Tibial artery (tissue), 4 donors: ENCODE data around the gene RASD1.

Experiments
- DNase-seq, 2 donors: peaks; one replicate each; pipeline ENCODE4 v3.0.0-alpha.2; 2019
- H3K27ac ChIP-seq, 2 donors: fragments of 200-600 bp; sonication (generic) in 1 of 2; 1 replicate in 1 of 2; 2 replicates in 1 of 2; pipeline ENCODE4 v1.5.1; 2018 to 2019; ENCODE audit warnings: mild to moderate bottlenecking in 1 of 2
- H3K27me3 ChIP-seq, 2 donors: fragments of 200-600 bp; sonication (generic) in 1 of 2; one replicate each; pipeline versions ENCODE4 v1.5.1 to v1.6.0; 2016 to 2019
- H3K36me3 ChIP-seq, 3 donors: fragments of 200-600 bp; sonication (generic) in 2 of 3; one replicate each; pipeline ENCODE4 v1.5.1; 2016 to 2019; ENCODE audit warnings: mild to moderate bottlenecking in 2 of 3
- H3K4me1 ChIP-seq, 4 donors: fragments of 200-600 bp; sonication (generic) in 2 of 4; 1 replicate in 3 of 4; 2 replicates in 1 of 4; pipeline ENCODE4 v1.5.1; 2016 to 2019
- H3K4me3 ChIP-seq, 2 donors: fragments of 200-600 bp; sonication (generic) in 1 of 2; 1 replicate in 1 of 2; 2 replicates in 1 of 2; pipeline ENCODE4 v1.5.1; 2018 to 2019; ENCODE audit warnings: mild to moderate bottlenecking in 2 of 2
- H3K9me3 ChIP-seq, 3 donors: fragments of 200-600 bp; sonication (generic) in 1 of 3; one replicate each; pipeline ENCODE4 v1.5.1; 2016 to 2019
- intact Hi-C: fragments of 100-400 bp; cut with DNase I; formaldehyde crosslinking; loops from one replicate; pipeline ENCODE4 v1.15.0; 2023; ENCODE audit warnings: low total_unique reads
- TF ChIP-seq, protein P1 (sequence below), 2 experiments: fragments of 200-600 bp in 1 of 2; fragments of 450-650 bp in 1 of 2; IDR thresholded peaks; one replicate each; pipeline ENCODE4 v1.5.1; 2017 to 2019; ENCODE audit warnings: antibody characterized with exemption in 2 of 2, mild to moderate bottlenecking in 1 of 2, moderate library complexity in 1 of 2

RASD1 gene

DNA sequence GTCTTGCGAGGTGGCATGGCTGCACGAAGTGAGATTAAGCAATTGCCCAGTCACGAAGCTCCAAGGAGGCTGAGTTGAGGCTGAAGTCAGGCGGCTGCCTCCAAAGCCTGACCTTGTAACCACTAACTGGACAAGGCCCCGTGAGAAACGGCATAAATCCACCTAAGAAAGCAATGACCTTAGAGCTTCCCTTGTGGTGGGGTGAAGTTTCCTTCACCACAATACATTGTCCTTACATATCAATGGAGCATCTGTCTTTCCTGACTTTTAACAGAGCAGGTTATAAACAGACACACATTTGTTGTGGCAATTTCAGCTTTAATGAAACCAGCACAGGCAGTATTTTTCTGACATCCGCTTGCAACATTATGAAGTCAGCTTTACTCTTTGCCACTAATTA lies 21.9 kb downstream of the RASD1 start:
- H3K4me1 ChIP-seq: peaks cover 0 to 25% (median 20%) of the 10 kb centered on the region in 4 donors
- no peak overlapping the region for H3K27ac ChIP-seq
- intact Hi-C loops: no loop called here
- peaks cover 0 to 21% of the 10 kb centered on the region in 2 donors for H3K27me3 ChIP-seq
- H3K9me3 ChIP-seq: no peaks in the 10 kb centered on the region
- peaks cover 0 to under 1% (median 0%) of the 10 kb centered on the region in 3 donors for H3K36me3 ChIP-seq
- no peak for DNase-seq
- TF ChIP-seq, protein P1, sequence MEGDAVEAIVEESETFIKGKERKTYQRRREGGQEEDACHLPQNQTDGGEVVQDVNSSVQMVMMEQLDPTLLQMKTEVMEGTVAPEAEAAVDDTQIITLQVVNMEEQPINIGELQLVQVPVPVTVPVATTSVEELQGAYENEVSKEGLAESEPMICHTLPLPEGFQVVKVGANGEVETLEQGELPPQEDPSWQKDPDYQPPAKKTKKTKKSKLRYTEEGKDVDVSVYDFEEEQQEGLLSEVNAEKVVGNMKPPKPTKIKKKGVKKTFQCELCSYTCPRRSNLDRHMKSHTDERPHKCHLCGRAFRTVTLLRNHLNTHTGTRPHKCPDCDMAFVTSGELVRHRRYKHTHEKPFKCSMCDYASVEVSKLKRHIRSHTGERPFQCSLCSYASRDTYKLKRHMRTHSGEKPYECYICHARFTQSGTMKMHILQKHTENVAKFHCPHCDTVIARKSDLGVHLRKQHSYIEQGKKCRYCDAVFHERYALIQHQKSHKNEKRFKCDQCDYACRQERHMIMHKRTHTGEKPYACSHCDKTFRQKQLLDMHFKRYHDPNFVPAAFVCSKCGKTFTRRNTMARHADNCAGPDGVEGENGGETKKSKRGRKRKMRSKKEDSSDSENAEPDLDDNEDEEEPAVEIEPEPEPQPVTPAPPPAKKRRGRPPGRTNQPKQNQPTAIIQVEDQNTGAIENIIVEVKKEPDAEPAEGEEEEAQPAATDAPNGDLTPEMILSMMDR (IDR thresholded peaks at IDR 0.05): no peak
- H3K4me3 ChIP-seq: no peak overlapping the region

DNA sequence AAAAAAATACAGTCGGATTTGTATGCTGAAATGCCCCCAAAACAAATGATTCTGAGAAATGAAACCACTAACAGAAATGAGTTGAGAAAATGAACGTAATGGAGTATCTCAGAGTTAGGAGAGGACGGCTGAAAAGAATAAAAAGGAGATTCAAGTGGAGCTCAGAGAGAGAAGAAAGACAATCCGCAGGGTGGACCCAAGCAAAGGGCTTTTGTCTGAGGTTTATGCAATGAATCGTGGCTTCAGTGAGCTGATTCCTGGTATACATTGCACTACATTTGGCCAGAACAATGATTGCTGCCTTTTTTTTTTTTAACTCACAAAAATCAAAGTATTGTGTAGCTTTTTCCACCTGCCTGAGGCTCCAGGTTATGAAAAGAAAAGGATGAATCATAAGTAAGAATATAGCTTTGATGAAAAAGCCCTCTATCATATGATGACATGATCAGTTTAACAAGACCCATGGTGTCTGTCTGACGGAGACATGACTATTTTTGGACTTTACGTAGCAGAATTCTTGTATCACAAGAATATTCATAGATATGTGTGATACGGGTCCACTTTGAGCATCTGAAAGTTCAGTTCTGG lies 23.8 kb downstream of the RASD1 start:
- intact Hi-C loops: no loop called here
- TF ChIP-seq, protein P1 (IDR thresholded peaks at IDR 0.05): no peak
- no peak for DNase-seq
- Histone ChIP-seq H3K27me3 (peaks cover 0 to 34% of the 10 kb centered on the region in 2 donors), H3K4me3 (no peak overlapping the region), H3K27ac (no peak overlapping the region), H3K36me3 (no peaks in the 10 kb centered on the region), H3K9me3 (no peaks in the 10 kb centered on the region), H3K4me1 (peaks cover 0 to 9% (median 6%) of the 10 kb centered on the region in 4 donors)

DNA sequence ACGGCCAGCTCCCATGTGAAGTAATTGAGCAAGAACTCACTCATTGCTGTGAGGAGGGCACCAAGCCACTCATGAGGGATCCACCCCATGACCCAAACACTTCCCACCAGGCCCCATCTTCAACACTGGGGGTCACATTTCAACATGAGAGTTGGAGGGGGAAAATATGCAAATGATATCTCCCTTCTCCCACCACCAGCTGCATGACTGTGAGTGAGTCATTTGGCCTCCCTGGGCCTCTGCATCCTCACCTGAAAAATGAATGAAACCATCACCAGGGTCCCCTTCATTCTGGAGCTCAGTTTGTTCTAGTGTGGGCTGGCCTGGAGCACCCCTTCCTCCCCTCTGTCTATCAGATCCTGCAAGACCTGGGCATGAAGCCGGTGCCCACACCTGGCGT lies 26.2 kb downstream of the RASD1 start:
- no peak overlapping the region for H3K4me3 ChIP-seq
- H3K36me3 ChIP-seq: no peaks in the 10 kb centered on the region
- no peak overlapping the region for H3K27ac ChIP-seq
- peaks cover 0 to 47% of the 10 kb centered on the region in 2 donors for H3K27me3 ChIP-seq
- no peak for DNase-seq
- H3K9me3 ChIP-seq: no peaks in the 10 kb centered on the region
- no peaks in the 10 kb centered on the region for H3K4me1 ChIP-seq
- TF ChIP-seq, protein P1 (IDR thresholded peaks at IDR 0.05): no peak
- intact Hi-C loops: no loop called here

DNA sequence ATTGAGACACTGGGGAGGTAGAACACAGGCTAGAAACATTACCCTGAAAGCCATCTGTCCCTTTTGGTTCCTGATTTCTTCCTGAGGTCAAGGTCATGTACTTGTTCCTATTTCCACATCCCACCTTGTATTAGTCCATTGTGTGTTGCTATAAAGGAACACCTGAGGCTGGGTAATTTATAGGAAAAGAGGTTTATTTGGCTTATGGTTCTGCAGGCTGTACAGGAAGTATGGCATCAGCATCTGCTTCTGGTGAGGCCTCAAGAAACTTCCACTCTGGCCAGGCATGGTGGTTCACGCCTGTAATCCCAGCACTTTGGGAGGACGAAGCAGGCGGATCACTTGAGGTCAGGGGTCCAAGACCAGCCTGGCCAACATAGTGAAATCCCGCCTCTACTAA lies 26.8 kb downstream of the RASD1 start:
- Histone ChIP-seq H3K36me3 (no peaks in the 10 kb centered on the region), H3K4me3 (no peak overlapping the region), H3K27ac (no peak overlapping the region), H3K27me3 (peaks cover 0 to 50% of the 10 kb centered on the region in 2 donors), H3K9me3 (no peaks in the 10 kb centered on the region), H3K4me1 (no peaks in the 10 kb centered on the region)
- TF ChIP-seq, protein P1 (IDR thresholded peaks at IDR 0.05): no peak
- DNase-seq: no peak
- intact Hi-C loops: no loop called here

DNA sequence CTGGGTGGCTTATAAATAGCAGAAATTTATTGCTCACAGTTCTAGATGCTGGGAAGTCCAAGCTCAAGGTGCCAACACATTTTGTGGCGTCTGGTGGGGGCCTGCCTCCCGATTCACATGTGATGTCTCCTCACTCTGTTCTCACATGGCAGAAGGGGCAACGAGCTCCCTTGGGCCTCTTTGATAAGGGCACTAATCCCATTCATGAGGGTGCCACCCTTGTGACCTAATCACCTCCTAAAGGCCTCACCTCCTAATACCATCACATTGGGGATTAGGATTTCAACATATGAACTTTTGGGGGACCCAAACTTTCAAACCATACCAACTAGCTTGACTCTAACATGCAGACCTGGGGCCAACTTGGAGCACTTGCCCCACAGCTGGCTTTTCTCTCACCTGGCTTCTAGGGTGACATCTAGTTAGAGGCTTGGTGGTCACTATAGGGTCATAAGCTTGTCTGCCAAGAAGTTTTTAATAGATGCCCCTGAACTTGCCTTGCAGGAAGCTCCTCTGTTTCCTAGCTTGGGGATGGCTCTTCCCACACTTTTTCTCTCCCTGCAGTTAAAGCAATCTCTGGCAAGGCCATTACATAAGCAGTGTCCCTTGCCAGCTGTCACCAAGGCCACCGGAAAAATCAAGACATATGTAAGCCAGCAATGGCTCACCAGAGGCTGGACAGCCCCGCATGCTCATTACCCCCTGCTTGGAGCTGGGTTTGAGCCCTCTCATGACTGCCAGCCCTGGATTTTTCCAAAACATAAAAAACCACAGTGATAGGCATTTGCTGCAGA lies 27.8 kb downstream of the RASD1 start:
- Histone ChIP-seq H3K4me1 (no peaks in the 10 kb centered on the region), H3K27me3 (peaks cover 0 to 56% of the 10 kb centered on the region in 2 donors), H3K27ac (no peak overlapping the region), H3K4me3 (no peak overlapping the region), H3K9me3 (no peaks in the 10 kb centered on the region), H3K36me3 (no peaks in the 10 kb centered on the region)
- DNase-seq: no peak
- TF ChIP-seq, protein P1 (IDR thresholded peaks at IDR 0.05): no peak
- intact Hi-C loops: no loop called here
